HepG2 (cell line): ENCODE results near the gene TMEM220. TPM values are rescaled to one million over a fixed set of nuclear protein-coding genes. Genes with fewer than 3 reads are reported as not detected.
A peak's percentile ranks its signal among the peaks of the same experiment; 100 is the strongest.

Source experiments
- AHDC1 ChIP-seq: sonication (generic); formaldehyde crosslinking; IDR thresholded peaks from 2 replicates; pipeline ENCODE4 v1.5.1; 2020; ENCODE audit warnings: mild to moderate bottlenecking, missing genetic modification reagents, borderline replicate concordance
- ARNTL ChIP-seq: sonication (generic); formaldehyde crosslinking; IDR thresholded peaks from 2 replicates; pipeline ENCODE4 v1.4.0; 2020; ENCODE audit warnings: mild to moderate bottlenecking, missing genetic modification reagents
- FOXP1 ChIP-seq, 2 experiments: fragments of 450-650 bp in 1 of 2; IDR thresholded peaks; 2 replicates each; pipeline ENCODE4 v1.6.1; 2017 to 2018; ENCODE audit warnings: antibody characterized with exemption in 1 of 2
- HMG20B ChIP-seq: conservative IDR thresholded peaks from 2 replicates; pipeline ENCODE4 v1.6.1; 2016; ENCODE audit warnings: missing genetic modification reagents, missing compliant biosample characterization
- HOXA3 ChIP-seq: sonication (generic); formaldehyde crosslinking; IDR thresholded peaks from 2 replicates; pipeline ENCODE4 v1.5.0; 2020; ENCODE audit warnings: missing genetic modification reagents
- MEIS1 ChIP-seq: sonication (generic); formaldehyde crosslinking; IDR thresholded peaks from 2 replicates; pipeline ENCODE4 v1.9.0; 2021; ENCODE audit warnings: mild to moderate bottlenecking, missing genetic modification reagents, moderate library complexity, borderline replicate concordance
- NFATC3 ChIP-seq: sonication (generic); formaldehyde crosslinking; IDR thresholded peaks from 2 replicates; pipeline ENCODE4 v1.5.1; 2020; ENCODE audit warnings: mild to moderate bottlenecking, missing genetic modification reagents
- REPIN1 ChIP-seq: sonication (generic); formaldehyde crosslinking; IDR thresholded peaks from 2 replicates; pipeline ENCODE4 v1.8.0; 2022; ENCODE audit warnings: missing genetic modification reagents, low read depth, mild to moderate bottlenecking, borderline replicate concordance
- TMF1 ChIP-seq: sonication (generic); formaldehyde crosslinking; IDR thresholded peaks from 2 replicates; pipeline ENCODE4 v1.8.1; 2022; ENCODE audit warnings: low read depth, missing genetic modification reagents
- TOPORS ChIP-seq: sonication (generic); formaldehyde crosslinking; IDR thresholded peaks from 2 replicates; pipeline ENCODE4 v1.8.0; 2023; ENCODE audit warnings: mild to moderate bottlenecking, missing genetic modification reagents
- ZBED4 ChIP-seq: sonication (generic); formaldehyde crosslinking; IDR thresholded peaks from 2 replicates; pipeline ENCODE4 v1.4.0; 2020; ENCODE audit warnings: missing genetic modification reagents, borderline replicate concordance
- ZBTB34 ChIP-seq: sonication (generic); formaldehyde crosslinking; IDR thresholded peaks from 2 replicates; pipeline ENCODE4 v1.8.0; 2022; ENCODE audit warnings: mild to moderate bottlenecking, missing genetic modification reagents
- ZBTB7B ChIP-seq: sonication (generic); formaldehyde crosslinking; IDR thresholded peaks from 2 replicates; pipeline ENCODE4 v1.4.0; 2020; ENCODE audit warnings: missing genetic modification reagents
- ZFAT ChIP-seq: sonication (generic); formaldehyde crosslinking; conservative IDR thresholded peaks from 2 replicates; pipeline ENCODE4 v1.8.1; 2023; ENCODE audit warnings: missing genetic modification reagents, inconsistent platforms
- ZNF317 ChIP-seq: sonication (generic); formaldehyde crosslinking; IDR thresholded peaks from 2 replicates; pipeline ENCODE4 v1.5.0; 2020; ENCODE audit warnings: mild to moderate bottlenecking, missing genetic modification reagents
- ZNF556 ChIP-seq: sonication (generic); formaldehyde crosslinking; IDR thresholded peaks from 2 replicates; pipeline ENCODE4 v1.4.0; 2020; ENCODE audit warnings: mild to moderate bottlenecking, missing genetic modification reagents, borderline replicate concordance
- ZNF740 ChIP-seq: sonication (generic); formaldehyde crosslinking; IDR thresholded peaks from 2 replicates; pipeline ENCODE4 v1.4.0; 2020; ENCODE audit warnings: missing genetic modification reagents
- polyA plus RNA-seq, 8 experiments: library from polyadenylated mRNA; depleted of rRNA in 3 of 8; stranded (reverse) in 7 of 8; unstranded in 1 of 8; fragments of >200 nt; fragmentation: Illumina TruSeq in 4 of 8; extraction: Trizol in 4 of 8; gene quantifications; 2 replicates each; pipeline versions ENCODE4 v1.2.1 to v1.2.3, GENCODE V29; 2011 to 2016; ENCODE audit warnings: low read depth in 4 of 8, missing spikeins in 1 of 8, mixed read lengths in 1 of 8; ENCODE audit not compliant: insufficient read depth in 1 of 8
- total RNA-seq, 5 experiments: library from RNA; depleted of rRNA; stranded (reverse); fragments of >200 nt; fragmentation: Illumina TruSeq; extraction: Trizol; gene quantifications; 2 replicates each; pipeline ENCODE4 v1.2.3, GENCODE V29; 2016; ENCODE audit warnings: low read depth in 1 of 5

The TMEM220 gene
- total and polyA plus RNA-seq, 2 of the 13 experiments (the other 11 are each of a cell fraction or from before 2014, with no cell fraction given): 1.3 to 2.2 TPM

- no peak for TF ChIP-seq NFATC3 (CRISPR knock-in tag)
- TF ChIP-seq FOXP1 (IDR thresholded peaks at IDR 0.05): no peak
- peak; percentile 38 for TF ChIP-seq FOXP1 (CRISPR knock-in tag; IDR thresholded peaks at IDR 0.05)
- TF ChIP-seq TMF1: no peak
- TF ChIP-seq ARNTL: no peak
- no peak for TF ChIP-seq ZNF740 (CRISPR knock-in tag)
- 0 out of 2 replicates have a peak, but pooled peaks have one; percentile 35 for TF ChIP-seq ZBTB34 (CRISPR knock-in tag)
- TF ChIP-seq AHDC1 (CRISPR knock-in tag): peak; percentile 57; the same call in 1 of the 2 replicates
- TF ChIP-seq MEIS1: no peak
- no peak for TF ChIP-seq ZFAT
- TF ChIP-seq TOPORS: 0 out of 2 replicates have a peak, but pooled peaks have one; percentile 62
- 0 out of 2 replicates have a peak, but pooled peaks have one; percentile 58 for TF ChIP-seq HMG20B (CRISPR knock-in tag)
- peak; percentile 65; the same call in 1 of the 2 replicates for TF ChIP-seq ZBED4 (CRISPR knock-in tag)
- TF ChIP-seq REPIN1 (CRISPR knock-in tag): peak; percentile 83; the same call in 1 of the 2 replicates
- peak; percentile 52; the same call in 1 of the 2 replicates for TF ChIP-seq ZNF556
- TF ChIP-seq ZBTB7B: no peak
- peak; percentile 57 for TF ChIP-seq HOXA3 (CRISPR knock-in tag)
- peak; percentile 32; the same call in 1 of the 2 replicates for TF ChIP-seq ZNF317 (CRISPR knock-in tag)
These were observed 4.6 kb downstream of the TMEM220 start (continued) for GRCh38 chr17:10725262-10725661.
